ENCODE data around the gene CABP4. TPM values are rescaled to one million over a fixed set of nuclear protein-coding genes. Genes with fewer than 3 reads are reported as not detected.
A peak's percentile ranks its signal among the peaks of the same experiment; 100 is the strongest.

Gene CABP4
- total RNA-seq, 1 donor from 2014 or later, result 3.2 TPM

DNA sequence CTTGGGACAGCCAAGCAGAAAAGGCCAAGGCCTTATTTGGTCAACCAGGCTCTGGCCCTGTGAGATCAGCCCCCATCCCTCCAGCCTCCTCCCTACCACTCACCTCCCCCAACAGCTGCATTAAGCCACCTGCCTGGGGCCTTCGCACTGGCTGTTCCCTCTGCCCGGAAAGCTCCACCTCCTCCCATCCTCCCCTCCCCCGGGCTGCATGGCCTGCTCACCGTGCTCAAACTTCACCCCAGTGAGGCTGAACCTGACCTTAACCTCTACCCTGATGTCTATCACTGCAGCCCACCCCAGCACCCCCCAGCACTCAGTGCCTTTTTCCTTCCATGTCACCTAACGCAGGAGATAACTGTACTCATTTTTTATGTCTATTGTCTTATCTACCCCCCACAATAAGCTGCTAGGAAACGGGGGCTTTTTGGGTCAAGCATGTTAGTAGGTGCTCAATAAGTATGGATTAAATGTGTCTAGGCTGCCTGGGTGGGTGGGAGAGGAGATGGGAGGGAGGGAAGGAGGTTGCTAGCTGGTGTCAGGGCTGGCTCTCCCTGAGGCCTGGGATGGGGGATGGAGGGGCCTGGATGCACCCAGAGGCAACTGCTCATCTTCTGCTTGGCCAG is 18.6 kb upstream of the CABP4 start:
- DNase-seq, result no peak
- peak; percentile 2 for ATAC-seq
- Histone ChIP-seq H3K36me3 (peaks cover 58% of the 10 kb centered on the region), H3K27ac (peak overlapping the region; percentile 65), H3K9me3 (no peaks in the 10 kb centered on the region), H3K4me3 (peak overlapping the region; percentile 40), H3K4me1 (peaks cover 3% of the 10 kb centered on the region), H3K27me3 (no peaks in the 10 kb centered on the region)
- intact Hi-C loops (cut with DNase I), result no loop called here
- TF ChIP-seq, protein P1, sequence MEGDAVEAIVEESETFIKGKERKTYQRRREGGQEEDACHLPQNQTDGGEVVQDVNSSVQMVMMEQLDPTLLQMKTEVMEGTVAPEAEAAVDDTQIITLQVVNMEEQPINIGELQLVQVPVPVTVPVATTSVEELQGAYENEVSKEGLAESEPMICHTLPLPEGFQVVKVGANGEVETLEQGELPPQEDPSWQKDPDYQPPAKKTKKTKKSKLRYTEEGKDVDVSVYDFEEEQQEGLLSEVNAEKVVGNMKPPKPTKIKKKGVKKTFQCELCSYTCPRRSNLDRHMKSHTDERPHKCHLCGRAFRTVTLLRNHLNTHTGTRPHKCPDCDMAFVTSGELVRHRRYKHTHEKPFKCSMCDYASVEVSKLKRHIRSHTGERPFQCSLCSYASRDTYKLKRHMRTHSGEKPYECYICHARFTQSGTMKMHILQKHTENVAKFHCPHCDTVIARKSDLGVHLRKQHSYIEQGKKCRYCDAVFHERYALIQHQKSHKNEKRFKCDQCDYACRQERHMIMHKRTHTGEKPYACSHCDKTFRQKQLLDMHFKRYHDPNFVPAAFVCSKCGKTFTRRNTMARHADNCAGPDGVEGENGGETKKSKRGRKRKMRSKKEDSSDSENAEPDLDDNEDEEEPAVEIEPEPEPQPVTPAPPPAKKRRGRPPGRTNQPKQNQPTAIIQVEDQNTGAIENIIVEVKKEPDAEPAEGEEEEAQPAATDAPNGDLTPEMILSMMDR (IDR thresholded peaks at IDR 0.05), result no peak

DNA sequence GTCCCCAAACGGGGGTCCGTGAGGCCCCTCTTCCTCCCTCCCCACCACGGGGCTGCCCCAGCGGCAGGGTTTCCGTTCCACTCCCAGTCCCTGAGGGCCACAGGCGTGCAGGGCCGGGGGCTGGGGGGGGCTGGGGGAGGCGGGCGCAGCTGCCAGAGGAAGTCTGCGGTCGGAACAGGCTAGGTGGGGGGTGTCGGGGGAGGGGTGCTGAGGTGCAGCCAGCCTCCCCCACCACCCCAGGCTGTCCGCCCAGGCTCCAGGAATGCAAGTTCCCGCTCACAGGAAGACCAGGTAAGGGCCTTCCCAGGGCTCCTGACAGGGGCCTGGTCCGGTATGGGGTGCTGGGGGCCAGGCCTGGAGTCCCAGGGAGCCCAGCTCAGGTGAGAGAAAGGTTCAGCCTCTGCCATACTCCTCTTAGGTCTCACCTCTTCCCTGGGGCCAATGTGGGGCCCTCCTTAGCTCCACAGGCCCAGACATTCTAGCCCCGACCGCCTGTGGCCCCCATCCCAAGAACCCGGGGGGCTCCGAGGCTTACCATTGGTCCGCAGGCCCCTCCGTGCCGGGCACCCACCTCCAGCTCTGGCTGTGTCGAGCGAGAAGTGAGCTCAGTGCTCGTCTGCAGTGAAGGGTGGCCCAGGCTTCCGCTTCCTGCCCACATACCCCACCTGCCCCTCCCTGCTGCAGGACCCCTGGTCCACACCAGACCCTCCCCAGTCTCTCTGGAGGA is 17.9 kb upstream of the CABP4 start, which contains the start of gene PTPRCAP:
TSS of gene PTPRCAP (minus strand) at position 601 of the 727 bp plus-strand sequence. CDS start at position 538, 63 bp downstream.
- H3K36me3 ChIP-seq, result peaks cover 53% of the 10 kb centered on the region
- H3K9me3 ChIP-seq, result no peaks in the 10 kb centered on the region
- peak within 1 kb of the TSS; percentile 65 for H3K27ac ChIP-seq
- peaks cover 9% of the 10 kb centered on the region for H3K4me1 ChIP-seq
- no peak for DNase-seq
- intact Hi-C loops (cut with DNase I), result no loop called here
- H3K4me3 ChIP-seq, result peak within 1 kb of the TSS; percentile 40
- H3K27me3 ChIP-seq, result no peaks in the 10 kb centered on the region
- TF ChIP-seq, protein P1 (IDR thresholded peaks at IDR 0.05), result no peak
- peak; percentile 8 for ATAC-seq

DNA sequence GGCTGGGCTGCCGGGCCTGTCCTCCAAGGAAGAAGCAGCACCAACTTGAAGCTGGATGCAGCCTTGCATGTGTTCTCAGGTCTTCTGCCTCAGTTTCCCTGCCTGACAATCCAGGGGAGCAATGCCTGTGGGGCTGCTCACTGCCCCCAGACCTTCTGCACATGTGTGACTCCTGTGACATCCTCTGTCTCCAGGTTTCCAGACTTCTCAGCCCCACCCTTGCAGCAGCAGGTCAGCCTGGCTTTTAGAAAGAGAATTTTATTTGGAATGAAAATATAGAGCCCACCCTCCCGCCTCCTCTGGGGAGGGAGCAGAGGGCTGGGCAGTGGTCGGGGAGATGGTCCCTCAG is 17.4 kb upstream of the CABP4 start:
- Histone ChIP-seq H3K27me3 (no peaks in the 10 kb centered on the region), H3K36me3 (peaks cover 48% of the 10 kb centered on the region), H3K27ac (peak overlapping the region; percentile 65), H3K9me3 (no peaks in the 10 kb centered on the region), H3K4me3 (peak overlapping the region; percentile 40), H3K4me1 (peaks cover 15% of the 10 kb centered on the region)
- intact Hi-C loops (cut with DNase I), result no loop called here
- ATAC-seq (no peak), DNase-seq (no peak)
- TF ChIP-seq, protein P1 (IDR thresholded peaks at IDR 0.05), result no peak

DNA sequence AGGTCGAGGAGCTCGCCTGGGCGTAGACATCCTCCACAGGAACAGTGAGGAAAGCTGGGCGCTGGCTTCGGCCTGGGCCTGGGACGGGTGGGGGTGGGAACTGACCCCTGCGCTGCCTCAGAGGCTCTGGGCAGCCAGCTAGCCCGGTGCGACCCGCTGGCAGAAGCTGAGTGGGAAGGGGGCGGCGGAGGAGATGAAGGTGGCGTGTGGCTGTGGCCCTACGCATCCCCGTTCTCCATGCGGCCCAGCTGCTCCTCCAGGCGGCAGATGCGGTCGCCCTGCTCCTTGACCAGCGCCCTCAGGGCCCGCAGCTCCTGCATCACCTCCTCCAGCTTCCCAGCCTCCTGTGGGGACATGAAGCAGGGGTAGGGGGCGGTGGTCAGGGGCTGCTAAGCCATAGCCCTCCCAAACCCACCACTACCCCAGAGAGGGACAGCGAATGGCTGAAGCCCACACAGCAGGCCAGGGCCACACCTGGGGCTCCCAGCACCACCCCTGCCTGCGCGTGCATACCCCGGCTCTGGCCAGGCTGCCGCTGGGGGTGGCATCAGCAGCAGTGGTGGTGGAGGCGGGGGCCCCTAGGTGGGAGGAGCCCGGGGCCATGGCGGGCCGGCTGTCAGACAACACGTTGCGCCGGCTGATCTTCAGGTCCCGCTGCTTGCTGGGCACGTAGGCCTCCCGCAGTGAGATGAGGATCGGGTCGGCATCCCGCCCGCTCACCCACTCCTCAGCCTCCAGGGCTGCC is 16.8 kb upstream of the CABP4 start:
- ATAC-seq, result no peak
- peaks cover 17% of the 10 kb centered on the region for H3K4me1 ChIP-seq
- H3K4me3 ChIP-seq, result peak overlapping the region; percentile 40
- intact Hi-C loops (cut with DNase I), result no loop called here
- no peaks in the 10 kb centered on the region for H3K9me3 ChIP-seq
- H3K27ac ChIP-seq, result peak overlapping the region; percentile 65
- DNase-seq, result no peak
- TF ChIP-seq, protein P1 (IDR thresholded peaks at IDR 0.05), result no peak
- peaks cover 42% of the 10 kb centered on the region for H3K36me3 ChIP-seq
- no peaks in the 10 kb centered on the region for H3K27me3 ChIP-seq

DNA sequence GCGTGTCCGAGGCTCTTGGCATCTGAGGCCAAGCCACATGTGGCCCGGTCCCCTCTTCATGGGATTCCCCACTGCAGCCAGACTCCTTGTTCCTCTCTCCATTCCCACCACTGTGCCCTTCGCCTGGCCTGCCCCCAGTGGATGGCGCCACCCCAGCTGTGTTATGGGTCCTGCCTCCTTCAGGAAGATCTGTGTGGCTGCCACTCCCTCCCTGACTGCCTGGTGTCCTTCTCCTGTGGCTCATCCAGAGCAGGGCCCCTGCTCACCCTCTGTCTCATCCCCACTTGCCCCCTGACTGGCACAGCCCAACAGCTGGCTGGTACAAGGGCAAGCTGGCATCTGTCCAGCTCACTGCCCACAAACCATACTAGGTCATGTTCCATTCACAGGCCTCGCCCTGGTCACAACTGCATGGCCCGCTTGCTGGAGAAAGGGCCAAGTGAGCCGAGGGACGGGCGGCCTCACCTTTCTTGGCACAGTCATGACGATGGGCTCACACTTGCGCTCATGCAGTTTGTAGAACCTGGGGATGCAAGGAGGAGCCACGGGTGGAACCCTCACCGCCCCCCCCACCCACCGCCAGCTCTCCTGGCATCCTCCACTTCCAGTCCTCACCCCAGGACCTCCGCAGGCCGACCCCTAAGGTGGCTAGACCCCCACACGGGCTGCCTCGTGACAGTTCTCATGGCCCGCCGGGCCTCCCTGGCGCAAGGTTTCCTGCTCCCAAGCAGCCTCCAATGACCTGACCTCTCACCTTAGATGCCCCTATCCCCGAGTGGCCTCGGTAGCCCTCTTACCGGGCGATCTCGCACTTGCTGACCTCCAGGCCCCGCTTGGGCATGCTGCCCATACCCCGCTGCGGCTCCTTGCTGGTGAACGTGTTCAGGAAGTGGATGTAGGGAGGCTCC is 15.6 kb upstream of the CABP4 start:
- TF ChIP-seq, protein P1 (IDR thresholded peaks at IDR 0.05), result no peak

More for the DNA sequence above, 15.6 kb upstream of the CABP4 start:
- peak; percentile 3 for ATAC-seq
- no peak for DNase-seq
- peaks cover 19% of the 10 kb centered on the region for H3K4me1 ChIP-seq
- peaks cover 30% of the 10 kb centered on the region for H3K36me3 ChIP-seq
- no peaks in the 10 kb centered on the region for H3K27me3 ChIP-seq
- H3K27ac ChIP-seq, result peak overlapping the region; percentile 65
- no peaks in the 10 kb centered on the region for H3K9me3 ChIP-seq
- intact Hi-C loops (cut with DNase I), result no loop called here
- no peak overlapping the region for H3K4me3 ChIP-seq
